Loucy (cell line): ENCODE results near the gene PTPRN2.

ENCODE experiments used
- H2AFZ ChIP-seq: fragments of 200-600 bp; sonication (generic); 2 replicates; pipeline ENCODE4 v1.6.0; 2016; ENCODE audit warnings: antibody characterized with exemption, mild to moderate bottlenecking, low read length, moderate library complexity
- H3F3A ChIP-seq: fragments of 200-600 bp; 2 replicates; pipeline ENCODE4 v1.6.0; 2016; ENCODE audit warnings: antibody characterized with exemption, low read depth, mild to moderate bottlenecking
- H3K27me3 ChIP-seq: fragments of 200-600 bp; sonication (generic); 2 replicates; pipeline ENCODE4 v1.6.1; 2014; ENCODE audit warnings: low read length, mild to moderate bottlenecking; ENCODE audit not compliant: insufficient read depth, poor library complexity, severe bottlenecking
- H3K36me3 ChIP-seq: fragments of 200-600 bp; sonication (generic); 2 replicates; pipeline ENCODE4 v1.6.1; 2016; ENCODE audit warnings: low read length; ENCODE audit not compliant: insufficient read depth
- H3K4me1 ChIP-seq: fragments of 200-600 bp; sonication (generic); 2 replicates; pipeline ENCODE4 v1.5.1; 2014; ENCODE audit warnings: low read length, mild to moderate bottlenecking; ENCODE audit not compliant: insufficient read depth, poor library complexity, severe bottlenecking
- H3K4me2 ChIP-seq: fragments of 200-600 bp; sonication (generic); 2 replicates; pipeline ENCODE4 v1.6.0; 2014; ENCODE audit warnings: antibody characterized with exemption, low read length, low read depth, mild to moderate bottlenecking; ENCODE audit not compliant: poor library complexity, severe bottlenecking
- H3K4me3 ChIP-seq: fragments of 200-600 bp; sonication (generic); 2 replicates; pipeline ENCODE4 v1.5.1; 2014; ENCODE audit warnings: low read length, mild to moderate bottlenecking, mixed read lengths; ENCODE audit not compliant: poor library complexity, severe bottlenecking
- H3K79me2 ChIP-seq: fragments of 200-600 bp; sonication (generic); 2 replicates; pipeline ENCODE4 v1.6.1; 2014; ENCODE audit warnings: low read length; ENCODE audit not compliant: insufficient read depth
- H3K9ac ChIP-seq: fragments of 200-600 bp; sonication (generic); 2 replicates; pipeline ENCODE4 v1.6.0; 2014; ENCODE audit warnings: mild to moderate bottlenecking, low read depth, low read length, moderate library complexity; ENCODE audit not compliant: poor library complexity, severe bottlenecking
- H3K9me2 ChIP-seq: fragments of 200-600 bp; sonication (generic); replicated peaks from 2 replicates; pipeline ENCODE4 v1.6.1; 2016; ENCODE audit warnings: low read depth, low read length, mixed read lengths
- H3K9me3 ChIP-seq: fragments of 200-600 bp; sonication (generic); 2 replicates; pipeline ENCODE4 v1.6.1; 2014; ENCODE audit warnings: mild to moderate bottlenecking, antibody characterized with exemption, low read length, low read depth; ENCODE audit not compliant: insufficient read depth
- H4K20me1 ChIP-seq: fragments of 200-600 bp; sonication (generic); 2 replicates; pipeline ENCODE4 v1.6.0; 2014; ENCODE audit warnings: antibody characterized with exemption, low read length, mild to moderate bottlenecking; ENCODE audit not compliant: insufficient read depth, poor library complexity, severe bottlenecking
- CTCF ChIP-seq: fragments of 200-600 bp; sonication (generic); conservative IDR thresholded peaks from 2 replicates; pipeline ENCODE4 v1.5.1; 2014; ENCODE audit warnings: mild to moderate bottlenecking, antibody characterized with exemption, low read length
- EZH2phosphoT487 ChIP-seq: fragments of 200-600 bp; IDR thresholded peaks from 2 replicates; pipeline ENCODE4 v1.6.1; 2018; ENCODE audit warnings: antibody characterized with exemption, mild to moderate bottlenecking, moderate library complexity, borderline replicate concordance

The PTPRN2 gene

GRCh38 chr7:158270106-158270775 lies 317.4 kb downstream of the PTPRN2 start:
- Histone ChIP-seq H3K36me3 (no peaks in the 10 kb centered on the region), H3K4me1 (no peaks in the 10 kb centered on the region), H3K4me3 (no peak overlapping the region), H3K9ac (no peak overlapping the region), H2AFZ (no peak overlapping the region), H3K79me2 (no peaks in the 10 kb centered on the region), H3K4me2 (no peak overlapping the region), H3K9me3 (peaks cover 10% of the 10 kb centered on the region; the same call in 1 of the 2 replicates), H3F3A (no peaks in the 10 kb centered on the region), H3K27me3 (no peaks in the 10 kb centered on the region), H3K9me2 (no peaks in the 10 kb centered on the region), H4K20me1 (no peaks in the 10 kb centered on the region)
- no peak for TF ChIP-seq EZH2phosphoT487
- TF ChIP-seq CTCF, result no peak

GRCh38 chr7:158268816-158269535 lies 318.6 kb downstream of the PTPRN2 start:
- no peaks in the 10 kb centered on the region for H3K27me3 ChIP-seq
- TF ChIP-seq CTCF (no peak), EZH2phosphoT487 (no peak)

GRCh38 chr7:158267742-158268435 lies 319.7 kb downstream of the PTPRN2 start:
- Histone ChIP-seq H3K4me1 (no peaks in the 10 kb centered on the region), H3K27me3 (no peaks in the 10 kb centered on the region), H2AFZ (no peak overlapping the region), H3K79me2 (no peaks in the 10 kb centered on the region), H4K20me1 (no peaks in the 10 kb centered on the region), H3K9me2 (no peaks in the 10 kb centered on the region), H3K9ac (no peak overlapping the region), H3K4me3 (no peak overlapping the region), H3K9me3 (peaks cover 11% of the 10 kb centered on the region; the same call in 1 of the 2 replicates), H3F3A (no peaks in the 10 kb centered on the region), H3K36me3 (no peaks in the 10 kb centered on the region), H3K4me2 (no peak overlapping the region)
- TF ChIP-seq EZH2phosphoT487 (no peak), CTCF (no peak)

More at GRCh38 chr7:158268816-158269535, 318.6 kb downstream of the PTPRN2 start:
- no peak overlapping the region for H2AFZ ChIP-seq
- H3K9me3 ChIP-seq, result peaks cover 7% of the 10 kb centered on the region; the same call in 1 of the 2 replicates
- H3K4me3 ChIP-seq, result no peak overlapping the region
- H3K9ac ChIP-seq, result no peak overlapping the region
- H3K36me3 ChIP-seq, result no peaks in the 10 kb centered on the region
- no peaks in the 10 kb centered on the region for H3K4me1 ChIP-seq
- H3K79me2 ChIP-seq, result no peaks in the 10 kb centered on the region
- no peaks in the 10 kb centered on the region for H4K20me1 ChIP-seq
- H3F3A ChIP-seq, result no peaks in the 10 kb centered on the region
- H3K4me2 ChIP-seq, result no peak overlapping the region
- no peaks in the 10 kb centered on the region for H3K9me2 ChIP-seq
